ENCODE results near the gene TAS2R40.

The TAS2R40 gene

GRCh38 chr7:143240291-143241168 lies 18.7 kb downstream of the TAS2R40 start:
- H3K27me3 ChIP-seq (ENCODE audit: insufficient read depth, poor library complexity, severe bottlenecking) = no peaks in the 10 kb centered on the region
- H3K27ac ChIP-seq (replicated peaks) = peak overlapping the region; percentile 76
- TF ChIP-seq POLR2AphosphoS5 (IDR thresholded peaks at IDR 0.05; ENCODE audit: low read depth) = no peak
- TF ChIP-seq, protein P1, sequence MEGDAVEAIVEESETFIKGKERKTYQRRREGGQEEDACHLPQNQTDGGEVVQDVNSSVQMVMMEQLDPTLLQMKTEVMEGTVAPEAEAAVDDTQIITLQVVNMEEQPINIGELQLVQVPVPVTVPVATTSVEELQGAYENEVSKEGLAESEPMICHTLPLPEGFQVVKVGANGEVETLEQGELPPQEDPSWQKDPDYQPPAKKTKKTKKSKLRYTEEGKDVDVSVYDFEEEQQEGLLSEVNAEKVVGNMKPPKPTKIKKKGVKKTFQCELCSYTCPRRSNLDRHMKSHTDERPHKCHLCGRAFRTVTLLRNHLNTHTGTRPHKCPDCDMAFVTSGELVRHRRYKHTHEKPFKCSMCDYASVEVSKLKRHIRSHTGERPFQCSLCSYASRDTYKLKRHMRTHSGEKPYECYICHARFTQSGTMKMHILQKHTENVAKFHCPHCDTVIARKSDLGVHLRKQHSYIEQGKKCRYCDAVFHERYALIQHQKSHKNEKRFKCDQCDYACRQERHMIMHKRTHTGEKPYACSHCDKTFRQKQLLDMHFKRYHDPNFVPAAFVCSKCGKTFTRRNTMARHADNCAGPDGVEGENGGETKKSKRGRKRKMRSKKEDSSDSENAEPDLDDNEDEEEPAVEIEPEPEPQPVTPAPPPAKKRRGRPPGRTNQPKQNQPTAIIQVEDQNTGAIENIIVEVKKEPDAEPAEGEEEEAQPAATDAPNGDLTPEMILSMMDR (IDR thresholded peaks at IDR 0.05; ENCODE audit: insufficient read depth, low read length) = peak; percentile 92
- H3K4me3 ChIP-seq (replicated peaks; ENCODE audit: insufficient read depth, low read length) = 0 out of 2 replicates have a peak overlapping the region, but pooled peaks have one; percentile 2
- DNase-seq (ENCODE audit: low read depth in 1 of 2, low spot score in 1 of 2) = peak; percentile 55 to 83

GRCh38 chr7:143242306-143242705 lies 20.5 kb downstream of the TAS2R40 start:
- DNase-seq (ENCODE audit: low read depth in 1 of 2, low spot score in 1 of 2) = no peak
- Histone ChIP-seq H3K27ac (replicated peaks) (no peak overlapping the region), H3K4me3 (replicated peaks; ENCODE audit: insufficient read depth, low read length) (no peak overlapping the region), H3K27me3 (ENCODE audit: insufficient read depth, poor library complexity, severe bottlenecking) (no peaks in the 10 kb centered on the region)
- TF ChIP-seq, protein P1 (IDR thresholded peaks at IDR 0.05; ENCODE audit: insufficient read depth, low read length) = no peak
- TF ChIP-seq, protein P2, sequence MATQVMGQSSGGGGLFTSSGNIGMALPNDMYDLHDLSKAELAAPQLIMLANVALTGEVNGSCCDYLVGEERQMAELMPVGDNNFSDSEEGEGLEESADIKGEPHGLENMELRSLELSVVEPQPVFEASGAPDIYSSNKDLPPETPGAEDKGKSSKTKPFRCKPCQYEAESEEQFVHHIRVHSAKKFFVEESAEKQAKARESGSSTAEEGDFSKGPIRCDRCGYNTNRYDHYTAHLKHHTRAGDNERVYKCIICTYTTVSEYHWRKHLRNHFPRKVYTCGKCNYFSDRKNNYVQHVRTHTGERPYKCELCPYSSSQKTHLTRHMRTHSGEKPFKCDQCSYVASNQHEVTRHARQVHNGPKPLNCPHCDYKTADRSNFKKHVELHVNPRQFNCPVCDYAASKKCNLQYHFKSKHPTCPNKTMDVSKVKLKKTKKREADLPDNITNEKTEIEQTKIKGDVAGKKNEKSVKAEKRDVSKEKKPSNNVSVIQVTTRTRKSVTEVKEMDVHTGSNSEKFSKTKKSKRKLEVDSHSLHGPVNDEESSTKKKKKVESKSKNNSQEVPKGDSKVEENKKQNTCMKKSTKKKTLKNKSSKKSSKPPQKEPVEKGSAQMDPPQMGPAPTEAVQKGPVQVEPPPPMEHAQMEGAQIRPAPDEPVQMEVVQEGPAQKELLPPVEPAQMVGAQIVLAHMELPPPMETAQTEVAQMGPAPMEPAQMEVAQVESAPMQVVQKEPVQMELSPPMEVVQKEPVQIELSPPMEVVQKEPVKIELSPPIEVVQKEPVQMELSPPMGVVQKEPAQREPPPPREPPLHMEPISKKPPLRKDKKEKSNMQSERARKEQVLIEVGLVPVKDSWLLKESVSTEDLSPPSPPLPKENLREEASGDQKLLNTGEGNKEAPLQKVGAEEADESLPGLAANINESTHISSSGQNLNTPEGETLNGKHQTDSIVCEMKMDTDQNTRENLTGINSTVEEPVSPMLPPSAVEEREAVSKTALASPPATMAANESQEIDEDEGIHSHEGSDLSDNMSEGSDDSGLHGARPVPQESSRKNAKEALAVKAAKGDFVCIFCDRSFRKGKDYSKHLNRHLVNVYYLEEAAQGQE (IDR thresholded peaks at IDR 0.05; ENCODE audit: insufficient replicate concordance, low read depth) = no peak
- TF ChIP-seq POLR2AphosphoS5 (IDR thresholded peaks at IDR 0.05; ENCODE audit: low read depth) (no peak), GABPA (IDR thresholded peaks at IDR 0.05; ENCODE audit: low read depth) (no peak), SPI1 (IDR thresholded peaks at IDR 0.05; ENCODE audit: borderline replicate concordance, low read depth) (no peak)

DNA sequence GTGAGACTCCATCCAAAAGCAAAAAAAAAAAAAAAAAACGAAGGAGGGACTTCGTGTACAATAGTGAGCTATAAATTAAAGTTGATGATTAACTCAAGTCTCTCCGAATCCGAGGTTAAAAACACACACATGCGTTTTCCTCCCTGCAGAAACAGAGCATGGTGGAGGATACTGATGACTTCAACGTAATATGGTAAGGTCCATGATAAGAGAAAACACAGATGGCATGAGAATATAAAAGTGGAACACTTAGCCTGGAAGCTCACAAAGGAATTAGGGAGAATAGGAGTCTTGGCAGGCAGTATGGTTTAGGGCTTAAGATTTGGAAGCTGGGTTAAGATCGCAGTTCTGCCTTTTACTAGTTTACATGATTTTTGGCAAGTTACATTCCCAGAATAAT lies 21.3 kb downstream of the TAS2R40 start:
- no peak for TF ChIP-seq GABPA (IDR thresholded peaks at IDR 0.05; ENCODE audit: low read depth)
- TF ChIP-seq, protein P2 (IDR thresholded peaks at IDR 0.05; ENCODE audit: insufficient replicate concordance, low read depth) = no peak
- no peak for TF ChIP-seq SPI1 (IDR thresholded peaks at IDR 0.05; ENCODE audit: borderline replicate concordance, low read depth)
- no peak for TF ChIP-seq POLR2AphosphoS5 (IDR thresholded peaks at IDR 0.05; ENCODE audit: low read depth)
- TF ChIP-seq, protein P1 (IDR thresholded peaks at IDR 0.05; ENCODE audit: insufficient read depth, low read length) = no peak
- no peak for DNase-seq (ENCODE audit: low read depth in 1 of 2, low spot score in 1 of 2)
- Histone ChIP-seq H3K27ac (replicated peaks) (no peak overlapping the region), H3K4me3 (replicated peaks; ENCODE audit: insufficient read depth, low read length) (no peak overlapping the region), H3K27me3 (ENCODE audit: insufficient read depth, poor library complexity, severe bottlenecking) (no peaks in the 10 kb centered on the region)
